CD4-positive, CD25-positive, alpha-beta regulatory T cell (primary cell): ENCODE results near the gene FBXW7. TPM values are rescaled to one million over a fixed set of nuclear protein-coding genes. Genes with fewer than 3 reads are reported as not detected.
A peak's percentile ranks its signal among the peaks of the same experiment; 100 is the strongest.

Experiments
- ATAC-seq, 2 donors: fragments of 150-1000 bp; cut with Tn5 transposase; one replicate each; pipeline ENCODE4 v1.10.0; 2021; ENCODE audit warnings: low read depth in 2 of 2, moderate number of reproducible peaks in 2 of 2, moderate library complexity in 1 of 2
- DNase-seq, 3 donors: peaks; one replicate each; pipeline versions ENCODE4 v3.0.0 to v3.0.0-alpha.2; 2012 to 2022; ENCODE audit warnings: mixed read lengths in 1 of 3
- H3K27ac ChIP-seq: one replicate; pipeline ENCODE4 v1.7.0; 2013; ENCODE audit warnings: mild to moderate bottlenecking, low read length; ENCODE audit not compliant: insufficient read depth, poor library complexity, severe bottlenecking
- H3K27me3 ChIP-seq: one replicate; pipeline ENCODE4 v1.7.0; 2013; ENCODE audit warnings: low read length; ENCODE audit not compliant: control insufficient read depth, insufficient read depth
- H3K36me3 ChIP-seq: one replicate; pipeline ENCODE4 v1.7.0; 2013; ENCODE audit warnings: mild to moderate bottlenecking, low read length, moderate library complexity; ENCODE audit not compliant: control insufficient read depth, insufficient read depth
- H3K4me1 ChIP-seq: 2 replicates; pipeline ENCODE4 v1.7.0; 2013; ENCODE audit warnings: mild to moderate bottlenecking, low read length; ENCODE audit not compliant: insufficient read depth, control insufficient read depth, poor library complexity, severe bottlenecking
- H3K4me3 ChIP-seq: one replicate; pipeline ENCODE4 v1.7.0; 2013; ENCODE audit warnings: low read depth, mild to moderate bottlenecking, low read length, moderate library complexity
- H3K9me3 ChIP-seq, 2 experiments: 1 replicate in 1 of 2; 2 replicates in 1 of 2; pipeline ENCODE4 v1.7.0; 2013; ENCODE audit warnings: low read length in 2 of 2, mild to moderate bottlenecking in 1 of 2, moderate library complexity in 1 of 2; ENCODE audit not compliant: control insufficient read depth in 2 of 2
- H3K27ac Mint-ChIP-seq, 3 donors: one replicate each; pipeline ENCODE4 v1.8.0; 2020 to 2022; ENCODE audit warnings: mild to moderate bottlenecking in 3 of 3, mixed read lengths in 3 of 3, moderate library complexity in 2 of 3
- H3K27me3 Mint-ChIP-seq: one replicate; pipeline ENCODE4 v1.8.0; 2022; ENCODE audit warnings: mild to moderate bottlenecking, mixed read lengths
- H3K36me3 Mint-ChIP-seq: one replicate; pipeline ENCODE4 v1.8.0; 2020; ENCODE audit warnings: mixed read lengths
- H3K4me1 Mint-ChIP-seq, 4 donors: one replicate each; pipeline ENCODE4 v1.8.0; 2020 to 2022; ENCODE audit warnings: mixed read lengths in 4 of 4, mild to moderate bottlenecking in 1 of 4
- H3K4me3 Mint-ChIP-seq, 4 donors: one replicate each; pipeline ENCODE4 v1.8.0; 2020 to 2022; ENCODE audit warnings: mild to moderate bottlenecking in 4 of 4, mixed read lengths in 4 of 4, moderate library complexity in 3 of 4
- H3K9me3 Mint-ChIP-seq, 7 donors: one replicate each; pipeline ENCODE4 v1.8.0; 2020 to 2022; ENCODE audit warnings: mixed read lengths in 7 of 7, mild to moderate bottlenecking in 3 of 7, moderate library complexity in 2 of 7
- polyA plus RNA-seq, 4 donors: library from polyadenylated mRNA; unstranded; fragments of 300-500 nt; fragmentation: Illumina TruSeq; gene quantifications; one replicate each; pipeline ENCODE4 v1.2.3, GENCODE V29; 2021
- total RNA-seq: library from RNA; stranded (reverse); gene quantifications from one replicate; pipeline ENCODE4 v1.2.3, GENCODE V29; 2022

FBXW7 gene
- total and polyA plus RNA-seq, 5 donors from 2014 or later: 43.8 to 146 (median 49.1) TPM

- H3K4me3 ChIP-seq: no peak overlapping the region
- DNase-seq (no peak), ATAC-seq (no peak)
- H3K4me1 Mint-ChIP-seq: peaks cover 37 to 62% (median 49%) of the 10 kb centered on the region in 4 donors
- peaks cover 19% of the 10 kb centered on the region for H3K36me3 Mint-ChIP-seq
- peak overlapping the region in 1 of 3 donors; percentile 32 for H3K27ac Mint-ChIP-seq
- no peak overlapping the region for H3K4me3 Mint-ChIP-seq
- no peaks in the 10 kb centered on the region for H3K27me3 Mint-ChIP-seq
- H3K36me3 ChIP-seq: peaks cover 4% of the 10 kb centered on the region
- no peaks in the 10 kb centered on the region for H3K9me3 ChIP-seq
- peaks cover 8% of the 10 kb centered on the region for H3K4me1 ChIP-seq
- H3K27ac ChIP-seq: no peak overlapping the region
- no peaks in the 10 kb centered on the region for H3K27me3 ChIP-seq
- peaks cover 0 to 2% (median 0%) of the 10 kb centered on the region in 7 donors for H3K9me3 Mint-ChIP-seq
These were observed 53.7 kb downstream of the FBXW7 start for GRCh38 chr4:152482211-152482610.

- DNase-seq: no peak
- Mint-ChIP-seq H3K27ac (peak overlapping the region in 1 of 3 donors; percentile 32), H3K36me3 (peaks cover 19% of the 10 kb centered on the region), H3K4me3 (no peak overlapping the region), H3K9me3 (peaks cover 0 to 2% (median 0%) of the 10 kb centered on the region in 7 donors), H3K4me1 (peaks cover 29 to 61% (median 50%) of the 10 kb centered on the region in 4 donors), H3K27me3 (no peaks in the 10 kb centered on the region)
- no peak for ATAC-seq
- H3K9me3 ChIP-seq: no peaks in the 10 kb centered on the region
- H3K27ac ChIP-seq: no peak overlapping the region
- H3K36me3 ChIP-seq: peaks cover 4% of the 10 kb centered on the region
- H3K4me1 ChIP-seq: peaks cover 6% of the 10 kb centered on the region
- no peak overlapping the region for H3K4me3 ChIP-seq
- H3K27me3 ChIP-seq: no peaks in the 10 kb centered on the region
These were observed 55.0 kb downstream of the FBXW7 start for GRCh38 chr4:152480901-152481300.

- Mint-ChIP-seq H3K27ac (peak overlapping the region in 1 of 3 donors; percentile 32), H3K27me3 (no peaks in the 10 kb centered on the region), H3K4me1 (peaks cover 23 to 59% (median 45%) of the 10 kb centered on the region in 4 donors), H3K36me3 (peaks cover 19% of the 10 kb centered on the region), H3K9me3 (peaks cover 0 to 2% (median 0%) of the 10 kb centered on the region in 7 donors), H3K4me3 (peak overlapping the region in 1 of 4 donors; percentile 8)
- H3K27ac ChIP-seq: no peak overlapping the region
- H3K4me1 ChIP-seq: peaks cover under 1% of the 10 kb centered on the region
- ATAC-seq (no peak), DNase-seq (no peak)
- H3K36me3 ChIP-seq: peaks cover 4% of the 10 kb centered on the region
- no peak overlapping the region for H3K4me3 ChIP-seq
- H3K27me3 ChIP-seq: no peaks in the 10 kb centered on the region
- no peaks in the 10 kb centered on the region for H3K9me3 ChIP-seq
These were observed 55.6 kb downstream of the FBXW7 start for GRCh38 chr4:152480326-152480725.

- peaks cover 19% of the 10 kb centered on the region for H3K36me3 Mint-ChIP-seq
- no peaks in the 10 kb centered on the region for H3K9me3 ChIP-seq
- H3K36me3 ChIP-seq: peaks cover 4% of the 10 kb centered on the region
- H3K27me3 ChIP-seq: no peaks in the 10 kb centered on the region
- H3K9me3 Mint-ChIP-seq: peaks cover 0 to 2% (median 0%) of the 10 kb centered on the region in 7 donors
- no peak overlapping the region for H3K4me3 ChIP-seq
- H3K4me3 Mint-ChIP-seq: no peak overlapping the region
- no peaks in the 10 kb centered on the region for H3K27me3 Mint-ChIP-seq
- H3K27ac ChIP-seq: no peak overlapping the region
- H3K4me1 Mint-ChIP-seq: peaks cover 22 to 56% (median 43%) of the 10 kb centered on the region in 4 donors
- DNase-seq (no peak), ATAC-seq (no peak)
- H3K27ac Mint-ChIP-seq: no peak overlapping the region
- no peaks in the 10 kb centered on the region for H3K4me1 ChIP-seq
These were observed 56.4 kb downstream of the FBXW7 start for GRCh38 chr4:152479428-152480026.

- Mint-ChIP-seq H3K27me3 (no peaks in the 10 kb centered on the region), H3K4me3 (no peak overlapping the region), H3K36me3 (peaks cover 25% of the 10 kb centered on the region), H3K27ac (no peak overlapping the region), H3K4me1 (peaks cover 28 to 63% (median 47%) of the 10 kb centered on the region in 4 donors), H3K9me3 (peaks cover 0 to 2% (median 0%) of the 10 kb centered on the region in 7 donors)
- Histone ChIP-seq H3K27me3 (no peaks in the 10 kb centered on the region), H3K4me1 (no peaks in the 10 kb centered on the region), H3K27ac (no peak overlapping the region), H3K36me3 (peaks cover 4% of the 10 kb centered on the region), H3K4me3 (no peak overlapping the region), H3K9me3 (no peaks in the 10 kb centered on the region)
- DNase-seq (no peak), ATAC-seq (no peak)
These were observed 57.2 kb downstream of the FBXW7 start for GRCh38 chr4:152478461-152479237.

- no peaks in the 10 kb centered on the region for H3K27me3 ChIP-seq
- H3K27ac ChIP-seq: no peak overlapping the region
- no peak overlapping the region for H3K4me3 Mint-ChIP-seq
- H3K4me1 ChIP-seq: no peaks in the 10 kb centered on the region
- H3K27ac Mint-ChIP-seq: no peak overlapping the region
- H3K4me3 ChIP-seq: no peak overlapping the region
- no peak for ATAC-seq
- peaks cover under 1% of the 10 kb centered on the region for H3K36me3 ChIP-seq
- peaks cover 30 to 65% (median 43%) of the 10 kb centered on the region in 4 donors for H3K4me1 Mint-ChIP-seq
- peaks cover 0 to 2% (median 0%) of the 10 kb centered on the region in 7 donors for H3K9me3 Mint-ChIP-seq
- H3K27me3 Mint-ChIP-seq: no peaks in the 10 kb centered on the region
- H3K9me3 ChIP-seq: no peaks in the 10 kb centered on the region
- DNase-seq: no peak
- peaks cover 27% of the 10 kb centered on the region for H3K36me3 Mint-ChIP-seq
These were observed 59.1 kb downstream of the FBXW7 start for GRCh38 chr4:152476796-152477195.

- ATAC-seq (no peak), DNase-seq (no peak)
- no peak overlapping the region for H3K27ac Mint-ChIP-seq
- peaks cover 8 to 46% (median 20%) of the 10 kb centered on the region in 4 donors for H3K4me1 Mint-ChIP-seq
- Histone ChIP-seq H3K36me3 (peaks cover 6% of the 10 kb centered on the region), H3K4me1 (no peaks in the 10 kb centered on the region), H3K9me3 (peaks cover 0 to 7% of the 10 kb centered on the region in 2 experiments), H3K27me3 (no peaks in the 10 kb centered on the region), H3K27ac (no peak overlapping the region), H3K4me3 (no peak overlapping the region)
- H3K36me3 Mint-ChIP-seq: peaks cover 20% of the 10 kb centered on the region
- H3K4me3 Mint-ChIP-seq: no peak overlapping the region
- H3K9me3 Mint-ChIP-seq: peaks cover 0 to 3% (median 0%) of the 10 kb centered on the region in 7 donors
- no peaks in the 10 kb centered on the region for H3K27me3 Mint-ChIP-seq
These were observed 64.6 kb downstream of the FBXW7 start for GRCh38 chr4:152471251-152471792.
